WTC11 (cell line): ENCODE data around the gene DCAF6. TPM values are rescaled to one million over a fixed set of nuclear protein-coding genes. Genes with fewer than 3 reads are reported as not detected.
A peak's percentile ranks its signal among the peaks of the same experiment; 100 is the strongest.

Experiments used
- ATAC-seq: fragments of 200-7000 bp; cut with Tn5 transposase; 2 replicates; pipeline ENCODE4 v1.10.0; 2021; ENCODE audit warnings: mild to moderate bottlenecking, moderate library complexity
- CTCF ChIA-PET: fragments of 300-600 bp; sonication (Branson Sonifier 250); formaldehyde crosslinking; loops from one replicate; lab custom pipeline; 2021; ENCODE audit warnings: antibody characterized with exemption; lab: Charles Lee
- POLR2A ChIA-PET: fragments of 350-600 bp; sonication (Branson Sonifier 250); formaldehyde crosslinking; loops from one replicate; lab custom pipeline; 2021; ENCODE audit warnings: antibody characterized with exemption; lab: Charles Lee
- DNase-seq: peaks from one replicate; pipeline ENCODE4 v3.0.0; 2021; ENCODE audit warnings: low spot score
- H3K27ac Mint-ChIP-seq: 2 replicates; pipeline ENCODE4 v1.8.0; 2021; ENCODE audit warnings: mixed read lengths
- H3K27me3 Mint-ChIP-seq: 2 replicates; pipeline ENCODE4 v1.8.0; 2021; ENCODE audit warnings: low read depth, mild to moderate bottlenecking, moderate library complexity, mixed read lengths
- H3K36me3 Mint-ChIP-seq: 2 replicates; pipeline ENCODE4 v1.8.0; 2021; ENCODE audit warnings: mixed read lengths
- H3K4me1 Mint-ChIP-seq: 2 replicates; pipeline ENCODE4 v1.8.0; 2022; ENCODE audit warnings: mixed read lengths
- H3K4me3 Mint-ChIP-seq: 2 replicates; pipeline ENCODE4 v1.8.0; 2021; ENCODE audit warnings: mild to moderate bottlenecking, moderate library complexity, mixed read lengths
- H3K9me3 Mint-ChIP-seq: 2 replicates; pipeline ENCODE4 v1.8.0; 2021; ENCODE audit warnings: mixed read lengths
- ATF1 ChIP-seq: sonication (generic); formaldehyde crosslinking; IDR thresholded peaks from 2 replicates; pipeline ENCODE4 v1.8.1; 2023; ENCODE audit warnings: mild to moderate bottlenecking, moderate library complexity, missing genetic modification reagents
- CBFB ChIP-seq: sonication (generic); formaldehyde crosslinking; IDR thresholded peaks from 2 replicates; pipeline ENCODE4 v1.8.1; 2022; ENCODE audit warnings: mild to moderate bottlenecking, low read depth, missing genetic modification reagents
- FOXJ3 ChIP-seq: sonication (generic); formaldehyde crosslinking; IDR thresholded peaks from 2 replicates; pipeline ENCODE4 v1.9.0; 2021; ENCODE audit warnings: missing genetic modification reagents, mild to moderate bottlenecking, borderline replicate concordance
- GRHL2 ChIP-seq: fragments of 250-450 bp; sonication (Bioruptor Pico); IDR thresholded peaks from 2 replicates; pipeline ENCODE4 v1.8.0; 2022; ENCODE audit warnings: mild to moderate bottlenecking, moderate library complexity; ENCODE audit not compliant: insufficient replicate concordance, severe bottlenecking
- GTF2I ChIP-seq: fragments of 250-450 bp; sonication (Bioruptor Pico); conservative IDR thresholded peaks from 2 replicates; pipeline ENCODE4 v1.4.0; 2021; ENCODE audit warnings: mild to moderate bottlenecking
- IRF2 ChIP-seq: sonication (generic); formaldehyde crosslinking; IDR thresholded peaks from 2 replicates; pipeline ENCODE4 v1.8.0; 2022; ENCODE audit warnings: low read depth, missing genetic modification reagents, borderline replicate concordance
- JAZF1 ChIP-seq: fragments of 250-450 bp; sonication (Bioruptor Pico); IDR thresholded peaks from 2 replicates; pipeline ENCODE4 v1.9.0; 2021; ENCODE audit warnings: moderate library complexity, mild to moderate bottlenecking, inconsistent platforms
- NFYB ChIP-seq: sonication (generic); formaldehyde crosslinking; conservative IDR thresholded peaks from 2 replicates; pipeline ENCODE4 v1.8.0; 2022; ENCODE audit warnings: low read depth, missing genetic modification reagents
- OVOL2 ChIP-seq: fragments of 250-450 bp; sonication (Bioruptor Pico); IDR thresholded peaks from 2 replicates; pipeline ENCODE4 v1.9.0; 2021; ENCODE audit warnings: mild to moderate bottlenecking, borderline replicate concordance
- TCF7 ChIP-seq: sonication (generic); formaldehyde crosslinking; IDR thresholded peaks from 2 replicates; pipeline ENCODE4 v1.8.0; 2022; ENCODE audit warnings: mild to moderate bottlenecking, low read depth, missing genetic modification reagents, moderate library complexity
- ZNF416 ChIP-seq: fragments of 250-450 bp; sonication (Bioruptor Pico); IDR thresholded peaks from 2 replicates; pipeline ENCODE4 v1.9.0; 2021; ENCODE audit warnings: mild to moderate bottlenecking, inconsistent platforms
- total RNA-seq: library from RNA; stranded (reverse); gene quantifications from 3 replicates; pipeline ENCODE4 v1.2.3, GENCODE V29; 2021
- TF ChIP-seq, protein P1 (sequence below): sonication (generic); formaldehyde crosslinking; IDR thresholded peaks from 2 replicates; pipeline ENCODE4 v1.8.0; 2023; ENCODE audit warnings: mild to moderate bottlenecking, missing genetic modification reagents
- TF ChIP-seq, protein P2 (sequence below): sonication (generic); formaldehyde crosslinking; IDR thresholded peaks from 2 replicates; pipeline ENCODE4 v1.8.0; 2022; ENCODE audit warnings: missing genetic modification reagents
- TF ChIP-seq, protein P3 (sequence below): sonication (generic); formaldehyde crosslinking; IDR thresholded peaks from 2 replicates; pipeline ENCODE4 v1.8.0; 2023; ENCODE audit warnings: missing genetic modification reagents
- TF ChIP-seq, protein P4 (sequence below): fragments of 250-450 bp; sonication (Bioruptor Pico); IDR thresholded peaks from 2 replicates; pipeline ENCODE4 v1.9.0; 2021; ENCODE audit warnings: moderate library complexity, mild to moderate bottlenecking, inconsistent platforms, borderline replicate concordance
- TF ChIP-seq, protein P5 (sequence below): sonication (generic); formaldehyde crosslinking; IDR thresholded peaks from 2 replicates; pipeline ENCODE4 v1.8.1; 2023; ENCODE audit warnings: mild to moderate bottlenecking, missing genetic modification reagents, moderate library complexity
- TF ChIP-seq, protein P6 (sequence below): fragments of 250-450 bp; sonication (Bioruptor Pico); IDR thresholded peaks from 2 replicates; pipeline ENCODE4 v1.8.0; 2021; ENCODE audit warnings: mild to moderate bottlenecking
- TF ChIP-seq, protein P7 (sequence below): sonication (generic); formaldehyde crosslinking; IDR thresholded peaks from 2 replicates; pipeline ENCODE4 v1.8.1; 2023; ENCODE audit warnings: mild to moderate bottlenecking, missing genetic modification reagents, borderline replicate concordance
- TF ChIP-seq, protein P8 (sequence below): sonication (generic); formaldehyde crosslinking; conservative IDR thresholded peaks from 2 replicates; pipeline ENCODE4 v1.8.1; 2023; ENCODE audit warnings: mild to moderate bottlenecking, low read depth, missing genetic modification reagents, moderate library complexity

The DCAF6 gene
- total RNA-seq, 1 experiment from 2014 or later, result 13.5 TPM

DNA sequence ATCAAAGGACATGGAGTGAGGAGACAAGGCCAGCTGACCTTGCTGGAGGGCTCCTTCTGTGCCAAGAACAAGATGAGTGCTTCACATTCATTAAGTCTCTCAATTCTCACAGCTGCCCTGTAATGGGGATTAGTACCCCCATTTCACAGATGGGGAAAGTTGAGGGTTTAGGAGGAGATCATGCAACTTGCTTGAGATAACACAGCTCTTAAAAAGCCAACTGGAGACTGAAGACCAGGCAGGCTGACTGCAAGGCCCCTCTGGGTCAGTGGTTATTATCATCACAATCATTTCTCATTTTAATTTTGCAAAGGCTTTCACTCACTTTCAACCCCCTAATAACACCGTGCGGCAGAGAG lies 153.5 kb downstream of the DCAF6 start (continued):
- TF ChIP-seq, protein P1, sequence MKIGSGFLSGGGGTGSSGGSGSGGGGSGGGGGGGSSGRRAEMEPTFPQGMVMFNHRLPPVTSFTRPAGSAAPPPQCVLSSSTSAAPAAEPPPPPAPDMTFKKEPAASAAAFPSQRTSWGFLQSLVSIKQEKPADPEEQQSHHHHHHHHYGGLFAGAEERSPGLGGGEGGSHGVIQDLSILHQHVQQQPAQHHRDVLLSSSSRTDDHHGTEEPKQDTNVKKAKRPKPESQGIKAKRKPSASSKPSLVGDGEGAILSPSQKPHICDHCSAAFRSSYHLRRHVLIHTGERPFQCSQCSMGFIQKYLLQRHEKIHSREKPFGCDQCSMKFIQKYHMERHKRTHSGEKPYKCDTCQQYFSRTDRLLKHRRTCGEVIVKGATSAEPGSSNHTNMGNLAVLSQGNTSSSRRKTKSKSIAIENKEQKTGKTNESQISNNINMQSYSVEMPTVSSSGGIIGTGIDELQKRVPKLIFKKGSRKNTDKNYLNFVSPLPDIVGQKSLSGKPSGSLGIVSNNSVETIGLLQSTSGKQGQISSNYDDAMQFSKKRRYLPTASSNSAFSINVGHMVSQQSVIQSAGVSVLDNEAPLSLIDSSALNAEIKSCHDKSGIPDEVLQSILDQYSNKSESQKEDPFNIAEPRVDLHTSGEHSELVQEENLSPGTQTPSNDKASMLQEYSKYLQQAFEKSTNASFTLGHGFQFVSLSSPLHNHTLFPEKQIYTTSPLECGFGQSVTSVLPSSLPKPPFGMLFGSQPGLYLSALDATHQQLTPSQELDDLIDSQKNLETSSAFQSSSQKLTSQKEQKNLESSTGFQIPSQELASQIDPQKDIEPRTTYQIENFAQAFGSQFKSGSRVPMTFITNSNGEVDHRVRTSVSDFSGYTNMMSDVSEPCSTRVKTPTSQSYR (CRISPR knock-in tag), result no peak
- TF ChIP-seq ATF1 (CRISPR knock-in tag), result no peak
- no peak for TF ChIP-seq CBFB (CRISPR knock-in tag)
- TF ChIP-seq, protein P2, sequence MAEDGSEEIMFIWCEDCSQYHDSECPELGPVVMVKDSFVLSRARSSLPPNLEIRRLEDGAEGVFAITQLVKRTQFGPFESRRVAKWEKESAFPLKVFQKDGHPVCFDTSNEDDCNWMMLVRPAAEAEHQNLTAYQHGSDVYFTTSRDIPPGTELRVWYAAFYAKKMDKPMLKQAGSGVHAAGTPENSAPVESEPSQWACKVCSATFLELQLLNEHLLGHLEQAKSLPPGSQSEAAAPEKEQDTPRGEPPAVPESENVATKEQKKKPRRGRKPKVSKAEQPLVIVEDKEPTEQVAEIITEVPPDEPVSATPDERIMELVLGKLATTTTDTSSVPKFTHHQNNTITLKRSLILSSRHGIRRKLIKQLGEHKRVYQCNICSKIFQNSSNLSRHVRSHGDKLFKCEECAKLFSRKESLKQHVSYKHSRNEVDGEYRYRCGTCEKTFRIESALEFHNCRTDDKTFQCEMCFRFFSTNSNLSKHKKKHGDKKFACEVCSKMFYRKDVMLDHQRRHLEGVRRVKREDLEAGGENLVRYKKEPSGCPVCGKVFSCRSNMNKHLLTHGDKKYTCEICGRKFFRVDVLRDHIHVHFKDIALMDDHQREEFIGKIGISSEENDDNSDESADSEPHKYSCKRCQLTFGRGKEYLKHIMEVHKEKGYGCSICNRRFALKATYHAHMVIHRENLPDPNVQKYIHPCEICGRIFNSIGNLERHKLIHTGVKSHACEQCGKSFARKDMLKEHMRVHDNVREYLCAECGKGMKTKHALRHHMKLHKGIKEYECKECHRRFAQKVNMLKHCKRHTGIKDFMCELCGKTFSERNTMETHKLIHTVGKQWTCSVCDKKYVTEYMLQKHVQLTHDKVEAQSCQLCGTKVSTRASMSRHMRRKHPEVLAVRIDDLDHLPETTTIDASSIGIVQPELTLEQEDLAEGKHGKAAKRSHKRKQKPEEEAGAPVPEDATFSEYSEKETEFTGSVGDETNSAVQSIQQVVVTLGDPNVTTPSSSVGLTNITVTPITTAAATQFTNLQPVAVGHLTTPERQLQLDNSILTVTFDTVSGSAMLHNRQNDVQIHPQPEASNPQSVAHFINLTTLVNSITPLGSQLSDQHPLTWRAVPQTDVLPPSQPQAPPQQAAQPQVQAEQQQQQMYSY, result no peak
- no peak for TF ChIP-seq ZNF416
- TF ChIP-seq, all 79 proteins: peak for 0

DNA sequence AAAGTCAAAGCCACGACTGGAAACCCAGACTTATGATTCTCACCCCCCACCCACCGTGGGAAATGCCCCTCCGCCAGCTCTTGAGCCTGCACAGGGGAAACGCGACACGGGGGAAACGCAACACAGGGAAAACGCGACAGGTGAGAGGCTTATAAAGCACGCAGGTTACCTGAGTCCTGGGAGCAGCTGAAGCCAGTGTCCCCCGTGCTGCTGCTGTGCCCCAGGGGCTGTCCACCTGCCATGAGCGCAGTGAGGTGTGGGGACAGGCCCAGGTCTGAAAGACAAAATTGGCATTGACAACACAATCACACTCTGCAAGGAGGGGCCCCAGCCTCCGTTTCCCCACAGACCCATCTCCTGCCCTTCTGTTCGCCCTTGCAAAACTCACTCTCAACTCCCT lies 153.9 kb downstream of the DCAF6 start:
- Mint-ChIP-seq H3K9me3 (no peaks in the 10 kb centered on the region), H3K4me1 (peaks cover 2% of the 10 kb centered on the region; the same call in 1 of the 2 replicates), H3K36me3 (peaks cover 3% of the 10 kb centered on the region; the same call in 1 of the 2 replicates), H3K4me3 (no peak overlapping the region), H3K27me3 (no peaks in the 10 kb centered on the region), H3K27ac (0 out of 2 replicates have a peak overlapping the region, but pooled peaks have one; percentile 70)
- ChIA-PET CTCF (interaction anchor here (5.7 kb wide), 1 partner anchor 7 kb away, joined by 49 read pairs; no protein-coding TSS in a partner anchor), POLR2A (no interaction called here)
- ATAC-seq (no peak), DNase-seq (no peak)
- TF ChIP-seq, protein P3, sequence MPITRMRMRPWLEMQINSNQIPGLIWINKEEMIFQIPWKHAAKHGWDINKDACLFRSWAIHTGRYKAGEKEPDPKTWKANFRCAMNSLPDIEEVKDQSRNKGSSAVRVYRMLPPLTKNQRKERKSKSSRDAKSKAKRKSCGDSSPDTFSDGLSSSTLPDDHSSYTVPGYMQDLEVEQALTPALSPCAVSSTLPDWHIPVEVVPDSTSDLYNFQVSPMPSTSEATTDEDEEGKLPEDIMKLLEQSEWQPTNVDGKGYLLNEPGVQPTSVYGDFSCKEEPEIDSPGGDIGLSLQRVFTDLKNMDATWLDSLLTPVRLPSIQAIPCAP, result no peak
- TF ChIP-seq, protein P4, sequence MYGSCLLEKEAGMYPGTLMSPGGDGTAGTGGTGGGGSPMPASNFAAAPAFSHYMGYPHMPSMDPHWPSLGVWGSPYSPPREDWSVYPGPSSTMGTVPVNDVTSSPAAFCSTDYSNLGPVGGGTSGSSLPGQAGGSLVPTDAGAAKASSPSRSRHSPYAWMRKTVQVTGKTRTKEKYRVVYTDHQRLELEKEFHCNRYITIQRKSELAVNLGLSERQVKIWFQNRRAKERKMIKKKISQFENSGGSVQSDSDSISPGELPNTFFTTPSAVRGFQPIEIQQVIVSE, result no peak
- TF ChIP-seq IRF2 (CRISPR knock-in tag), result no peak
- TF ChIP-seq, protein P5, sequence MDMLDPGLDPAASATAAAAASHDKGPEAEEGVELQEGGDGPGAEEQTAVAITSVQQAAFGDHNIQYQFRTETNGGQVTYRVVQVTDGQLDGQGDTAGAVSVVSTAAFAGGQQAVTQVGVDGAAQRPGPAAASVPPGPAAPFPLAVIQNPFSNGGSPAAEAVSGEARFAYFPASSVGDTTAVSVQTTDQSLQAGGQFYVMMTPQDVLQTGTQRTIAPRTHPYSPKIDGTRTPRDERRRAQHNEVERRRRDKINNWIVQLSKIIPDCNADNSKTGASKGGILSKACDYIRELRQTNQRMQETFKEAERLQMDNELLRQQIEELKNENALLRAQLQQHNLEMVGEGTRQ (CRISPR knock-in tag), result no peak
- TF ChIP-seq ZNF416, result no peak
- TF ChIP-seq, protein P6, sequence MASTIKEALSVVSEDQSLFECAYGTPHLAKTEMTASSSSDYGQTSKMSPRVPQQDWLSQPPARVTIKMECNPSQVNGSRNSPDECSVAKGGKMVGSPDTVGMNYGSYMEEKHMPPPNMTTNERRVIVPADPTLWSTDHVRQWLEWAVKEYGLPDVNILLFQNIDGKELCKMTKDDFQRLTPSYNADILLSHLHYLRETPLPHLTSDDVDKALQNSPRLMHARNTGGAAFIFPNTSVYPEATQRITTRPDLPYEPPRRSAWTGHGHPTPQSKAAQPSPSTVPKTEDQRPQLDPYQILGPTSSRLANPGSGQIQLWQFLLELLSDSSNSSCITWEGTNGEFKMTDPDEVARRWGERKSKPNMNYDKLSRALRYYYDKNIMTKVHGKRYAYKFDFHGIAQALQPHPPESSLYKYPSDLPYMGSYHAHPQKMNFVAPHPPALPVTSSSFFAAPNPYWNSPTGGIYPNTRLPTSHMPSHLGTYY, result no peak
- no peak for TF ChIP-seq GRHL2 (CRISPR knock-in tag)
- no peak for TF ChIP-seq NFYB (CRISPR knock-in tag)
- TF ChIP-seq, protein P7, sequence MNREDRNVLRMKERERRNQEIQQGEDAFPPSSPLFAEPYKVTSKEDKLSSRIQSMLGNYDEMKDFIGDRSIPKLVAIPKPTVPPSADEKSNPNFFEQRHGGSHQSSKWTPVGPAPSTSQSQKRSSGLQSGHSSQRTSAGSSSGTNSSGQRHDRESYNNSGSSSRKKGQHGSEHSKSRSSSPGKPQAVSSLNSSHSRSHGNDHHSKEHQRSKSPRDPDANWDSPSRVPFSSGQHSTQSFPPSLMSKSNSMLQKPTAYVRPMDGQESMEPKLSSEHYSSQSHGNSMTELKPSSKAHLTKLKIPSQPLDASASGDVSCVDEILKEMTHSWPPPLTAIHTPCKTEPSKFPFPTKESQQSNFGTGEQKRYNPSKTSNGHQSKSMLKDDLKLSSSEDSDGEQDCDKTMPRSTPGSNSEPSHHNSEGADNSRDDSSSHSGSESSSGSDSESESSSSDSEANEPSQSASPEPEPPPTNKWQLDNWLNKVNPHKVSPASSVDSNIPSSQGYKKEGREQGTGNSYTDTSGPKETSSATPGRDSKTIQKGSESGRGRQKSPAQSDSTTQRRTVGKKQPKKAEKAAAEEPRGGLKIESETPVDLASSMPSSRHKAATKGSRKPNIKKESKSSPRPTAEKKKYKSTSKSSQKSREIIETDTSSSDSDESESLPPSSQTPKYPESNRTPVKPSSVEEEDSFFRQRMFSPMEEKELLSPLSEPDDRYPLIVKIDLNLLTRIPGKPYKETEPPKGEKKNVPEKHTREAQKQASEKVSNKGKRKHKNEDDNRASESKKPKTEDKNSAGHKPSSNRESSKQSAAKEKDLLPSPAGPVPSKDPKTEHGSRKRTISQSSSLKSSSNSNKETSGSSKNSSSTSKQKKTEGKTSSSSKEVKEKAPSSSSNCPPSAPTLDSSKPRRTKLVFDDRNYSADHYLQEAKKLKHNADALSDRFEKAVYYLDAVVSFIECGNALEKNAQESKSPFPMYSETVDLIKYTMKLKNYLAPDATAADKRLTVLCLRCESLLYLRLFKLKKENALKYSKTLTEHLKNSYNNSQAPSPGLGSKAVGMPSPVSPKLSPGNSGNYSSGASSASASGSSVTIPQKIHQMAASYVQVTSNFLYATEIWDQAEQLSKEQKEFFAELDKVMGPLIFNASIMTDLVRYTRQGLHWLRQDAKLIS (CRISPR knock-in tag), result no peak
- TF ChIP-seq, protein P8, sequence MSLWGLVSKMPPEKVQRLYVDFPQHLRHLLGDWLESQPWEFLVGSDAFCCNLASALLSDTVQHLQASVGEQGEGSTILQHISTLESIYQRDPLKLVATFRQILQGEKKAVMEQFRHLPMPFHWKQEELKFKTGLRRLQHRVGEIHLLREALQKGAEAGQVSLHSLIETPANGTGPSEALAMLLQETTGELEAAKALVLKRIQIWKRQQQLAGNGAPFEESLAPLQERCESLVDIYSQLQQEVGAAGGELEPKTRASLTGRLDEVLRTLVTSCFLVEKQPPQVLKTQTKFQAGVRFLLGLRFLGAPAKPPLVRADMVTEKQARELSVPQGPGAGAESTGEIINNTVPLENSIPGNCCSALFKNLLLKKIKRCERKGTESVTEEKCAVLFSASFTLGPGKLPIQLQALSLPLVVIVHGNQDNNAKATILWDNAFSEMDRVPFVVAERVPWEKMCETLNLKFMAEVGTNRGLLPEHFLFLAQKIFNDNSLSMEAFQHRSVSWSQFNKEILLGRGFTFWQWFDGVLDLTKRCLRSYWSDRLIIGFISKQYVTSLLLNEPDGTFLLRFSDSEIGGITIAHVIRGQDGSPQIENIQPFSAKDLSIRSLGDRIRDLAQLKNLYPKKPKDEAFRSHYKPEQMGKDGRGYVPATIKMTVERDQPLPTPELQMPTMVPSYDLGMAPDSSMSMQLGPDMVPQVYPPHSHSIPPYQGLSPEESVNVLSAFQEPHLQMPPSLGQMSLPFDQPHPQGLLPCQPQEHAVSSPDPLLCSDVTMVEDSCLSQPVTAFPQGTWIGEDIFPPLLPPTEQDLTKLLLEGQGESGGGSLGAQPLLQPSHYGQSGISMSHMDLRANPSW (CRISPR knock-in tag), result no peak
- no peak for TF ChIP-seq FOXJ3 (CRISPR knock-in tag)
- no peak for TF ChIP-seq OVOL2 (CRISPR knock-in tag)
- no peak for TF ChIP-seq GTF2I (CRISPR knock-in tag)
- TF ChIP-seq TCF7 (CRISPR knock-in tag), result no peak
- no peak for TF ChIP-seq JAZF1
